ENCODE data around the gene ABLIM2. TPM values are rescaled to one million over a fixed set of nuclear protein-coding genes. Genes with fewer than 3 reads are reported as not detected.
A peak's percentile ranks its signal among the peaks of the same experiment; 100 is the strongest.

The ABLIM2 gene
- total and polyA plus RNA-seq, 2 of the 13 experiments (the other 11 are each of a cell fraction or from before 2014, with no cell fraction given), result 0.20 to 0.37 TPM

GRCh38 chr4:8112672-8113071 is 45.9 kb downstream of the ABLIM2 start:
- Histone ChIP-seq H3K4me3 (replicated peaks in 1 of 3; ENCODE audit: insufficient read depth in 1 of 3, low read depth in 2 of 3, low read length in 3 of 3) (peak overlapping the region in 1 of 3 experiments; percentile 7; a peak in 1 of 6 replicates), H2AFZ (ENCODE audit: low read length) (no peak overlapping the region), H3K9ac (ENCODE audit: insufficient read depth, low read depth, low read length) (no peak overlapping the region), H3K27me3 (ENCODE audit: control insufficient read depth in 1 of 2, insufficient read depth in 2 of 2, low read length in 2 of 2) (peaks cover 7 to 38% of the 10 kb centered on the region in 2 experiments), H3K79me2 (ENCODE audit: insufficient read depth, low read length) (no peaks in the 10 kb centered on the region), H4K20me1 (ENCODE audit: insufficient read depth, low read length) (no peaks in the 10 kb centered on the region), H3K36me3 (replicated peaks in 1 of 2; ENCODE audit: control insufficient read depth in 1 of 2, insufficient read depth in 2 of 2, low read length in 2 of 2) (no peaks in the 10 kb centered on the region), H3K4me1 (ENCODE audit: insufficient read depth, low read length) (peaks cover 39% of the 10 kb centered on the region), H3K9me3 (ENCODE audit: low read length) (0 out of 2 replicates have a peak, but pooled peaks cover 4% of the 10 kb centered on the region), H3K27ac (ENCODE audit: extremely low read length, insufficient read depth, low read length) (no peak overlapping the region), H3K4me2 (ENCODE audit: low read depth, low read length) (peak overlapping the region; percentile 52; the same call in 1 of the 2 replicates)
- TF ChIP-seq ZNF550 (CRISPR knock-in tag; IDR thresholded peaks at IDR 0.05; ENCODE audit: borderline replicate concordance) (no peak), ZNF709 (CRISPR knock-in tag; IDR thresholded peaks at IDR 0.05) (0 out of 2 replicates have a peak, but pooled peaks have one; percentile 38), MYC (CRISPR knock-in tag; IDR thresholded peaks at IDR 0.05; ENCODE audit: borderline replicate concordance) (peak; percentile 15; the same call in 1 of the 2 replicates), ZNF367 (CRISPR knock-in tag; IDR thresholded peaks at IDR 0.05; ENCODE audit: borderline replicate concordance) (no peak)
- ATAC-seq (no peak), DNase-seq (ENCODE audit: low spot score) (no peak), FAIRE-seq (no peak)
- 60% methylated on average over 1 of the region's 10 CpGs for WGBS (ENCODE audit: low lambda C conversion rate)
- POLR2A ChIA-PET, result no interaction called here
- in situ Hi-C loops (cut with HindIII; ENCODE audit: extremely low pct_ligation_motif_present, low pct_unique_long_range_greater_than_20kb), result no loop called here
- no TSS peak for BruUV-seq (replicated peaks)
- CTCF ChIA-PET (ENCODE audit: low intra/inter-chr PET ratio, low total read pairs), result no interaction called here
- intact Hi-C loops (cut with micrococcal nuclease; ENCODE audit: unreplicated experiment), result no loop called here

GRCh38 chr4:8112036-8112576 is 46.5 kb downstream of the ABLIM2 start:
- 23% methylated on average over 8 of the region's 9 CpGs for WGBS (ENCODE audit: low lambda C conversion rate)
- in situ Hi-C loops (cut with HindIII; ENCODE audit: extremely low pct_ligation_motif_present, low pct_unique_long_range_greater_than_20kb) (no loop called here), intact Hi-C loops (cut with micrococcal nuclease; ENCODE audit: unreplicated experiment) (no loop called here)
- H3K4me2 ChIP-seq (ENCODE audit: low read depth, low read length), result no peak overlapping the region
- H3K36me3 ChIP-seq (replicated peaks in 1 of 2; ENCODE audit: control insufficient read depth in 1 of 2, insufficient read depth in 2 of 2, low read length in 2 of 2), result no peaks in the 10 kb centered on the region
- ChIA-PET POLR2A (no interaction called here), CTCF (ENCODE audit: low intra/inter-chr PET ratio, low total read pairs) (no interaction called here)
- H3K9me3 ChIP-seq (ENCODE audit: low read length), result 0 out of 2 replicates have a peak, but pooled peaks cover 4% of the 10 kb centered on the region
- H2AFZ ChIP-seq (ENCODE audit: low read length), result no peak overlapping the region
- no TSS peak for BruUV-seq (replicated peaks)
- no peaks in the 10 kb centered on the region for H4K20me1 ChIP-seq (ENCODE audit: insufficient read depth, low read length)
- no peaks in the 10 kb centered on the region for H3K79me2 ChIP-seq (ENCODE audit: insufficient read depth, low read length)
- no peak overlapping the region for H3K27ac ChIP-seq (ENCODE audit: extremely low read length, insufficient read depth, low read length)
- peaks cover 35% of the 10 kb centered on the region for H3K4me1 ChIP-seq (ENCODE audit: insufficient read depth, low read length)
- no peak for FAIRE-seq
- ATAC-seq, result no peak
- TF ChIP-seq TOE1 (CRISPR knock-in tag; IDR thresholded peaks at IDR 0.05) (no peak), ZNF629 (CRISPR knock-in tag; conservative IDR thresholded peaks at IDR 0.05) (peak; percentile 41; the same call in 1 of the 2 replicates)
- H3K4me3 ChIP-seq (replicated peaks in 1 of 3; ENCODE audit: insufficient read depth in 1 of 3, low read depth in 2 of 3, low read length in 3 of 3), result no peak overlapping the region
- DNase-seq (ENCODE audit: low spot score), result no peak
- H3K27me3 ChIP-seq (ENCODE audit: control insufficient read depth in 1 of 2, insufficient read depth in 2 of 2, low read length in 2 of 2), result peaks cover 7 to 43% of the 10 kb centered on the region in 2 experiments
- no peak overlapping the region for H3K9ac ChIP-seq (ENCODE audit: insufficient read depth, low read depth, low read length)

Measured in HepG2 (cell line).